GM18498 (cell line): ENCODE results near the gene TTYH3.
A peak's percentile ranks its signal among the peaks of the same experiment; 100 is the strongest.
"Not testable (repeated sequence)": the region's sequence is repeated elsewhere in the genome, so short reads cannot be mapped to it uniquely, and the experiment has no call there.

Source experiments
- ATAC-seq: cut with Tn5 transposase; IDR thresholded peaks from one replicate; pipeline ENCODE4 v1.9.1; 2021; ENCODE audit warnings: mild to moderate bottlenecking, moderate library complexity; ENCODE audit not compliant: unreplicated experiment

The TTYH3 gene

DNA sequence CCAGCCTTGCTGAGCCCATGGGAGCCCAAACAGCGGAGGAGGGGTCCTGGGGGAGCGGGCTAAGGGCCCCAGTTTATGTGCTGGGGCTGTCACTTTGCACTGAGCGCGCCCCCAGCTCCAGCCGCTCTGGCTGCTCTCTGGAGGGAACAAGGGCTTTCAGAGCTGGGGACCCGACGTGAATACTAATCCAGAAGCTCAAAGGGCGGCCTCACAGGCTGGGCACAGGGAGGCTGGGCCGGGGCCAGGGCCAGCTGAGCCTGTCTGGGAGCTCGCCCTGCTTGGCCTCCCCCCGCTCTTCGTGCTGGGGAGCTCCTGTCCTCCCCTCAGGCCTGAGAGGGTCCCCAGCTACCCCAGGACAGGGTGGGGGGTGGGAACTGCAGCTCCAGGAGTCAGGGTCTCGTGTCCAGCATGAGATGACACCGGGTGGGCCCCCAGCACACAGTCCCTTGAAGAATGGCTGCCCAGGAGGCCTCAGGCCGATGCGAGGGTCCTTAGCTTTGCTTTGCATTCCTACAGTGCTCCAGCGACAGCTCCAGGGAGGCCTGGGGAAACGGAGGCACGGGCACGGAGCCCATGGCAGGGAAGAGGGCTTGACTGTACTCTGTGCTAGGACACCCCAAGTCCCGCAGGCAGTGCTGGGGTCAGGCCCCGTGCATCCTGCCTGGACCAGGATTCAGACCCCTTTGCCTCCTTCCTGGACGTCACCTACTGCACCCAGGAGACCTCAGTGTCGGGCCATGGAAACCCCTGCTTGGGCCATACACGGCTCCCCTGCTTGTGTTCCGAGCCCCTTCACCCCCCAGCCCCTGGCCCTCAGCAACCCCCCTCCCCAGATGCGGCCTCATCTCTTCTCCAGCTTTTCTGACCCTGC lies 50.4 kb downstream of the TTYH3 start:
- no peak for ATAC-seq

DNA sequence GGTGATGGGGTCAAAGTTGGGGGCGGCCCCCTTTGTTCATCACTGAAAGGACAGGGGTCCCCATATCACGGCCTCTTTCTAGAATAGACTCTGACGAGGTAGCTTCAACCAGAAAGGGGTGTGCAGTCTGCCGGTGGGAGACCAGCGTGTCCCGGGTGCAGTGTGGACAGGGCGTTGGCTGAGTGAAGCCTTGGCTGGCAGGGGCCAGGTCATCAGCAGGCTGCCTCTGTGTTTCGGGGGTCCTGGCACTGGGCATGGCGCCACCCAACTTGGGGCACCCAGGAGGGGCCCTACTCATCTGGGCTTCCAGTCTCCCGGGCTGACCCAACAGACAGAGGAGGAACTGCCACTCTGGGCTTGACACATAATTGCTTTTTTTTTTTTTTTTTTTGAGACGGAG lies 52.7 kb downstream of the TTYH3 start:
- ATAC-seq = no peak

DNA sequence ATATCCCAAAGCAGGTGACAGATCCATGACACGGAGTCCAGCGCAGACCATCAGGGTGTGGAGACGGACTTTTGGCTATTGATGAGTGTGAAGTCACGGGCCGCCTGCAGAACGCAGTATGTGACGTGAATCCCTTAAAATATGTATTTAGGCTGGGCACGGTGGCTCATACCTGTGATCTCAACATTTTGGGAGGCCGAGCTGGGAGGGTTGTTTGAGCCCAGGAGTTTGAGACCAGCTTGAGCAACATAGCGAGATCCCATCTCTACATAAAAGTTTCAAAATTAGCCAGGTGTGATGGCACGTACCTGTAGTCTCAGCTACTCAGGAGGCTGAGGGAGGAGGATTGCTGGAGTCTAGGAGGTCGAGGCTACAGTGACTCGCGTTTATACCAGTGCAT lies 54.3 kb downstream of the TTYH3 start:
- no peak for ATAC-seq

DNA sequence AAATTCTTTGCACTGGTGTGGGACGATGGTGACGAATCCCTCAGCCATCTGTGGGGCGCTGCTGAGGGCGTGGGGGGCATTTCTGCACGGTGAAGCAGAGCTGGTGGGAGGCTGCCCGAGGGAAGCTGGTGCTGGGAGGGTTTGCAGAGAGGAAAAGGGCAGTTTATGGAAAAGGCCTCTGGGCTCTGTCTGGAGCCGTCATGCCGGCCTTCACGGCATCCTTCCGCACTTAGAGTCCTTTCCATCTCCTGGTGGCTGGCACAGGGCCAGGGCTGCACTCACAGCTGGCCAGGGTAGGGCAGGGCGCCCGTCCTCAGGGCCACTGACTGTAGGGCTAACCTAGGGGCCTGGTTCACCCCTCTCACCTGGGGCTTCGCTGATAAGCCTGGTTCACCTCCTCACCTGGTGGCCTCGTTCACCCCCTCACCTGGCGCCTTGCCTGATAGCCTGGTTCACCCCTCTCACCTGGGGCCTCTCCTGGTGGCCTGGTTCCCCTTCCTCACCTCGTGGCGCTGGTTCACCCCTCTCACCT lies 55.6 kb downstream of the TTYH3 start:
- ATAC-seq = no peak

DNA sequence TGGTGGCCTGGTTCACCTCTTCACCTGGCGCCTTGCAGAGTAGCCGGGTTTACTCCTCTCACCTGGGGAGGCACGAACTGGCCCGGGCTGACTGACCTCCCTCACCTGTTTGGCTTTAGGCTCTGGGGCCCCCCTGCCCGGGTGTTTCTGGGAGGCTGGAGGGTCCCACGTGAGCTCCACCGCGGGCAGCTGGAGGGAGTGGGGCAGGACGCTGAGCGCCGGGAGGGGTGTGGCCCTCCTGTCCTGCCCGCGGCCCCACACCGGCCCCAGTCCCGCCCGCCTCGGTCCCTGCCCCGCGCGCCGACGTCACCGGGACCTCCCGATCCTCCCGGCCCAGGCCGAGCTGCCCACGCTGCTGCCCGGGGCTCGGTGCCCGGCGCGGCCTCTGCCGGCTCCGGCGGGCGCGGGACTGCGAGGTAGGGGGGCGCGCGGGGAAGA lies 56.1 kb downstream of the TTYH3 start, which contains the start of gene AMZ1:
Gene AMZ1, plus strand, starts transcription at position 322 of the 438 bp plus-strand sequence. CDS start 12,250 bp downstream, outside the sequence.
- no peak for ATAC-seq

DNA sequence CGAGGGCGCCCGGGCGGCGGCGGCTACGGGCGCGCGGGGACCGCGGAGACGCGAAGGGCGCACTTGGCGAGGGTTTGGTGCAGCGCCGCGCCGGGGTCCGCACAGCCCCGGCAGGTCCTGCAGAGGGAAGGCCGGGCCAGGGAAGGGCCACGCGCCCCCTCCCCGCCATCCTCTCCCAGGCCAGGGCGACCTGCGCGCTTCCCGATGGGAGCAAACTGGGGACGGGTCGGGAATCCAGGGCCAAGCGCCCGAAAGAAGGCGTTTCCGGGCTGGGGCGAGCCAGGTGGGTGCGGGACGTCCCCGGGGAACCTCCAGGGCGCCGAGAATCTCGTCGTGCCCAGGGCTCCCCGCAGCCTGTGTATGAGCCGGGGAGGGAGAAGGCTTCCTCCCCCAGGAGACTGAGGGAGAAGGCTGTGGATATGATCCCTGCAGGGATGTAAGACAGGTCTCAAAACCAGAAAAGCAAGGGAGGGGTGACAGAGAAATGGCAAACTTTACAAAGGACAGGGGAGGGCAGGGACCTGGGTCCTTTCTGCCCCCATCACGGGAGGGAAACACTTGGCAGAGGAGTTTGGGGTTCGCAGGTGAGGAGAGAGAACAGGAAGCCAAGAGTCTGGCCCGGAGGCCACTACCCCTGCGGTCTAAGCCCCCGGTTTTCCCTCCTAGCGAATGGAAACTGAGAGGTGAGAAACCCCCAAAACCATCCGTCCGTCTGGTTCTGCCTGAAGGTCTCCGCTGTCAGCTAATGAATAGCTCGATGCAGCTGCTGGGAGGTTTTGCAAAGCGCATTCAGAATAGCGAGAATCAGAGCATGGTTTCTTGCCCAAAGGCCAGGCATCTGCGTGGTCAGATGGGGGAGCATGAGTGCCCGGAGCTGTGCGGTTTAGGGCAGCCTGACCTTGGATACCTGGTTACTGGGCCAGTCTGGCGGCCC lies 56.9 kb downstream of the TTYH3 start:
- ATAC-seq = peak; percentile 72

DNA sequence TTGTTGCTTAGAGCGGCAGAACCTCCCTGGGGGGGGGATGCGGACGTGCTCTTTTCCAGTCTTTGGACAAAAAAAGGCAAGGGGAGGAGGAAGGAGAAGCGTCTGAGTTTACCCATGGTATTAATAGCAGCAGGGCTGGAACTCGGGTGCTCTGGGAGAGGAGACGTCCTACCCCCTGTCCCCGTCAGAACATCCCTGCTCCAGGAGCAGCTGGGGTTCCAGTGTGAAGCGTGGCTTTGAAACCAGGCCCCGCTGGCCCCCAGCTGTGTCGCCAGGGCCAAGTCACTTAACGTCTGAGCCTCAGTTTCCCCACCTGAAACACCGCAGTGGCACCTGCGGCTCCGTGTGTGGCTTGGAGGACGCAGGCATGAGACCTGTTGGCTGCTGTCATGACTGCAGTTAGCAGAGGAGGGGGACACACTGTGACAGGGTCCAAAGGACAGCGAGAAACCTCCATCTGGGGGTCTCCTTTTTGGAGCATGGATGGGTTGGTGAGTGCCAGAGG lies 57.6 kb downstream of the TTYH3 start:
- no peak for ATAC-seq

DNA sequence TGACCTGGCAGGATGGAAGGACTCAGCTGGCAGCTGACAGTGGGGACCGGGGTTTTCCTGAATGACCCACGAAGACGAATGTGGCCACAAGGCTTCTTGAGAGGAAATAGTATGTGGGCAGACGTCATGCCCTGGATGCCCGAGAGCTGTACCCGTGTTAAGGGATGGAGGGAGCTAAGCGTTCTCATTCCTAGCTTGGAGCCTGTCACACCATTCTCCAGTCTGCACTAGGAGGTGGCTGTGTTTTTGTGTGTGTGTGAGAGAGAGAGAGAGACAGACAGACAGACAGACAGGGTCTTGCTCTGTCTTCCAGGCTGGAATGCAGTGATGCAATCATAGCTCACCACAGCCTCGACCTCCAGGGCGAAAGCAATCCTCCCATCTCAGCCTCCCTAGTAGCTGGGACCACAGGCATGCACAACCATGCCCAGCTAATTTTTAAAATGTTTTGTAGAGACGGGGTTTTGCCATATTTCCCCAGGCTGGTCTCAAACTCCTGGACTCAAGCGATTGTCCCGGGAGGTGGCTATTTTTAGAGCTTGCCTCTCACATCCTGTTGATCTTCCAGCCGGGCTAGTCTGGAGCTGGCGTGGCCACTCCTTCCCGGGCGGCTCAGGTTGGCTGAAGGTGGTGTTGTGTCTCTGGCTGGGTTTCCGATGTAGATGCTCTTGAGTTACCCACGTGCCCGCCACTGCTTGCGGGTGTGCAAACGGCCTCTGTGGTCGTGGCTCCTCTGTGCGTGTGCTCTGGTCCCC lies 58.3 kb downstream of the TTYH3 start:
- no peak for ATAC-seq

DNA sequence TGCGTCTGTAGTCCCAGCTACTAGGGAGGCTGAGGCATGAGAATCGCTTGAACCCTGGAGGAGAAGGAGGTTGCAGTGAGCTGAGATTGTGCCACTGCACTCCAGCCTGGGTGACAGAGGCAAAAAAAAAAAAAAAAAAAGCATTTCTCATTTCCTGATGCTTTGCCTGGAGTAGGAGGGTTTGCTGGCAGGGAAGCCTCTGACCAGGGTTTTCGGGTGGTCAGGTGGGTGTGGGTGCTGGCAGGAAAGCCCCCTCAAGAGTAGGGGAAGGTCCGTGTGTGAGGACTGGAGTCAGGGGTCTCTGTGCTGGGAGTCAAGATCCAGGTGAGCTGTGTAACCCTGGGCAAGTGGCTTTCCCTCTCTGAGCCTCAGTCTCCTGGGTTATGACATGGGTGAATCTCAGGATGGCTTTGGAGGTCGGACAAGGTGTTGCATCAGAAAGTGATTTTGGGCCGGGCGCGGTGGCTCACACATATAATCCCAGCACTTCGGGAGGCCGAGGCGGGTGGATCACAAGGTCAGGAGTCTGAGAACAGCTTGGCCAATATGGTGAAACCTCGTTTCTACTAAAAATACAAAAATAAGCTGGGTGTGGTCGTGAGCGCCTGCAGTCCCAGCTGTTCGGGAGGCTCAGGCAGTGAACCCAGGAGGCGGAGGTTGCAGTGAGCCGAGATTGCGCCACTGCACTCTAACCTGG lies 59.4 kb downstream of the TTYH3 start:
- ATAC-seq = no peak

DNA sequence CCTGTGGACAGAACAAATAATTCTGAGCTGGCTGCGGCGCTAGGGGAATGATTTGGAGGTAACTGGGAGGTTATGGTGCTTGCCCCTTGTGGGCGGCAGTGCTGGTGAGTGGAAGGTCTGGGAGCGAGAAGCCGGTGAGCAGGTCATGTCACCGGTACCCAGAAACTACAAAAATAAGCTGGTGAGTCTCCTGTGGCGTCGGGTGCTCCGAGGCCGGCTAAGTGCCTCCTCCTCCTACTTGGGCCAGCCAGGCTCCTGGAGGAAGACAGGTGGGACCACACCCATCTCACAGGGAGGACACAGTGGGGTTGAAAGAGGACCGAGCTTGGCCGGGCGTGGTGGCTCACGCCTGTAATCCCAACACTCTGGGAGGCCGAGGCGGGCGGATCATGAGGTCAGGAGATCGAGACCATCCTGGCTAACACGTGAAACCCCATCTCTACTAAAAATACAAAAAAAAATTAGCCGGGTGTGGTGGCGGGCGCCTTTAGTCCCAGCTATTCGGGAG lies 60.2 kb downstream of the TTYH3 start:
- not testable (repeated sequence) for ATAC-seq

DNA sequence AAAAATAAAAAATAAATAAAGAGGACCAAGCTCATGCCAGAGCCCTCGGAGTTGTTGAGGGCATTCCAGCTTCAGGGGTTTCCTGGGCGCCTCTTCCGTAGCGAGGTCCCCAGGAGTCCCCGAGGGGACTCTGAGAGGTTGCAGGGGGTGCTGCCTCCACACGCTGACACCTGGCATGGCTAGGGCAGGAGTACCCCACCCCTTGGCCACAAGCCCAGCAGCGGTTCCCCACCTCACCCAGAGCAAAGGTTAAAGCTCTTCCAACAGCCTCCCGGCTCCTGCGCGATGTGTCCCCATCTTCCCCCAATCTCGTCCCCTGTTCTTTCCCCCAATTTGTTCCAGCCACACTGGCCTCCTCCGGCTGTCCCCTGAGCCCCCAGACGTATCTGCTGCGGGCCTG lies 60.8 kb downstream of the TTYH3 start:
- no peak for ATAC-seq

DNA sequence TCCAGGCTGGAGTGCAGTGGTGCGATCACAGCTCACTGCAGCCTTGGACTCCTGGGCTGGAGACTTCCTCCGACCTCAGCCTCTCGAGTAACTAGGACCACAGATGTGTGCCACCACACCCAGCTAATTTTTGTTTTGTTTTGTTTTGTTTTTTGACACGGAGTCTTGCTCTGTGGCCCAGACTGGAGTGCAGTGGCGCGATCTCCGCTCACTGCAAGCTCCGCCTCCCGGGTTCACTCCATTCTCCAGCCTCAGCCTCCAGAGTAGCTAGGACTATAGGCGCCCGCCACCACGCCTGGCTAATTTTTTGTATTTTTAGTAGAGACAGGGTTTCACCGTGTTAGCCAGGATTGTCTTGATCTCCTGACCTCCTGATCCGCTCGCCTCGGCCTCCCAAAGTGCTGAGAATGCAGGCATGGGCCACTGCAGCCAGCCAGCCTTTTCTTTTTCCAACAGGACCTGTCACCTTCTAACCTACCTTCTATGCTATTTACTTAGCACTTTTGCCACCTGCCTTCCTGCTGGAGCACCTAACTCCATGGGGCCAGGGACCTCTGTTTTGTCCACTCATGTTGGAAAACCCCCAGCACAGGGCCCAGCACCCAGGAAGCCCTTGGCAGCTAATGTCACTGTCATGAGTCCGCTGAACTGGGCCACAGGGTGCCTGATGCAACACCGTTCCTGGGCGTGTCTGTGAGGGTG lies 61.8 kb downstream of the TTYH3 start:
- ATAC-seq = not testable (repeated sequence)

DNA sequence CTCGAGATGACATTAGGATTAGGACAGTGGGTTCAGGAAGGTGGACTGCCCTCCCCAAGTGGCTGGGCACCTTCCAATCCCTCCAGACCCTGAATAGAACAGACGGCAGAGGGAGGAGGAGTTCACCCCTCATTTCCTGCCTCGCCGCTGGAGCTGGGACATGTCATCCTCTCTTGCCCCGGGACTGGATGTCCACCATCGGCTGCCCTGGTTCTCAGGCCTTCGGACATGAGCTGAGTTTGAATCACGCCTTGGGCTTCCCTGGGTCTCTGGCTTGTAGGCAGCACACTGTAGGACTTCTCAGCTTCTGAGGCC lies 62.3 kb downstream of the TTYH3 start:
- not testable (repeated sequence) for ATAC-seq

DNA sequence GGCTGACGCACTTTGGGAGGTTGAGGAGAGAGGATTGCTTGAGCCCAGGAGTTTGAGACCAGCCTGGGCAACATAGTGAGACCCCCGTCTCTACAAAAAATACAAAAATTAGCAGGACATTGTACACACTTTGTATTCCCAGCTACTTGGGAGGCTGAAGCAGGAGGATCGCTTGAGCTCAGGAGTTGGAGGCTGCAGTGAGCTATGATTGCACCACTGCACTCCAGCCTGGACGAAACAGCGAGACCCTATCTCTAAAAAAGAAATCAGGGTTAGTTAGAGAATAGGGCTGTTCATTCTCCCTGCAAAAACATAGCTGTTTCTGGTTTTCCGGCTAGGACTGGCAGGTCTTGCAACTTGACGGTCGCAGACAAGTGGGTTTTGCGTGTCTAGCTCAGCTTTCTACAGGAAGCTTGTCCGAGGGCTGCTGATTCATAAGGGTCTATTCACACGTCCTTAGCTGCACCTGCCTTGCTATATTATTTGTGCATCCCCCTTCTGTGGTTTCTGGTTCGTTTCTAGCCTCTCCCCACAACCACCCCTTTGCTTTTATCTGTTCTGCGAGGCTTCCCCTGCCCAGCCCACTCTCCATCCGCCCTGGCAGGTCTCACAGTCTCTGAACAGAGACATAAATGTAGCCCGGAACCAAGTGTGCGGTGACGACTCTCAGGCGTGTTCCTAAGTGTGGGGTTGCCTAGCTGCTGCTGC lies 66.9 kb downstream of the TTYH3 start:
- peak; percentile 92 for ATAC-seq

DNA sequence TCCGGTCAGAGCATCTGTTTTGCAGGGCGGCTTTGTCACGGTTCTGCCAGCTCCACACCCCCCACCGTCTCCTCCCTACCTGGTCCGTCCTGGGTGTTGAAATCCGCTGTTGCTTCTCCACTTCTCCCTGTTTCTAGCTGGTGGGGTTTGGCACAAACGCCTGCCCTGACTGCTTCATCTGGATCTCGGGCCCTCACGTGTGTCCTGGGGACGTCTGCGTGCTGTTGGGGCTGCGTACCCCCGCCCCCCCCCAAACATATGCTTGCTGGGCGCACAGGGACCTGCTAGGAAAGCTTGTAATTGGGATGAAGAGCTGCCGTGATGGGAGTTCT lies 67.5 kb downstream of the TTYH3 start:
- no peak for ATAC-seq

DNA sequence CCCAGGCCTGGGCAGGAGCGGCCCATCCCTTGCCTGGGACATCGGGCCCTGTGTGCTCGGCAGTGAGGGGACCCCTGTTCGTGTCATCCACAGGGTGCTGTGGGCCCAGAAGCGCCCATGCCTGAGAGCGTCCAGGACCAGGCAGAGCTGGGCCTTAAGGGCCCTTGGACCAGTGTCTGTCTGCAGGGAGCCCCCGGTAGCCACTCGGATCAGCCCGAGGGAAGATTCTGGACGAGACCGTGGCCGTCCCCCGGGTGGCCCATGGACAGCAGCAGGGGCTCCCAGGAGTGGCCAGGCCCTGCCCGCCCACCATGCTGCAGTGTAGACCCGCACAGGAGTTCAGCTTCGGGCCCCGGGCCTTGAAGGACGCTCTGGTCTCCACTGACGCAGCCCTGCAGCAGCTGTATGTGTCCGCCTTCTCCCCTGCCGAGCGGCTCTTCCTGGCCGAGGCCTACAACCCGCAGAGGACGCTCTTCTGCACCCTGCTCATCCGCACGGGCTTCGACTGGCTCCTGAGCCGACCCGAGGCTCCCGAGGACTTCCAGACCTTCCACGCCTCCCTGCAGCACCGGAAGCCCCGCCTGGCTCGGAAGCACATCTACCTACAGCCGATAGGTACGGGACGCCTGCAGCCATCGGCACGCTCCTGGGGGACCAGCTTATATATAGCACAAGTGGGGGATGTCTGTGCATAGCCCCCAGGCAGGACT lies 68.5 kb downstream of the TTYH3 start:
- no peak for ATAC-seq

DNA sequence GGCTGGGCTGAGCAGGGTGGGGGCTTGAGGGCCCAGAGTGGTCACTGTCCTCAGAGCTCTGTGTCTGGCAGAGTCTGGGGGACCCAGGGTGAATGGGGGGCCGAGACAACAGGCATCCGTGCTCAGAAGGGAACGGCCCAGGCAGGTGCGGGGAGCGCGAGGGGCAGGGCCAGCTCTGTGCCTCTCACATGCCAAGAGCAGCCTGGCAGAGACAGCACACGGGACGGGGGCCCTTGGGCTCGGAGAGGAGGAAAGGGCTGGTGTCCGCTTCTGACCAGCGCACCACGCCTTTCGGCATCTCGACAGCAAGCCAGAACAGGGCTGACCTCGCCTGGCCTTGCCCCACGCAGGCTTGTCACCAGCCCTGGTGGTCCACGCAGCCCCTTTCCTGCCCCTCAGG lies 69.6 kb downstream of the TTYH3 start:
- ATAC-seq = no peak
